Heart left ventricle (tissue), 13 donors: ENCODE measurements around the gene KCNK18.

ENCODE experiments used
- CTCF ChIP-seq, 12 donors: fragments of 200-600 bp; sonication (generic) in 4 of 12; IDR thresholded peaks; one replicate each; pipeline versions ENCODE4 v1.5.0 to v1.8.0; 2018 to 2022; ENCODE audit warnings: antibody characterized with exemption in 12 of 12, mild to moderate bottlenecking in 5 of 12
- POLR2A ChIP-seq, 2 donors: fragments of 450-650 bp; IDR thresholded peaks; one replicate each; pipeline ENCODE4 v1.6.1; 2017; ENCODE audit warnings: antibody characterized with exemption in 2 of 2, mild to moderate bottlenecking in 2 of 2, moderate library complexity in 2 of 2
- donor health status: ischemic (EF 13 %, LVEDD 7.1; RV severe dilation, severe dysfunction).
- donor health status: DM: no; HTN: yes; CAD: no.
- donor health status: DM: no; HTN: no; CAD: no.
- donor health status: ischemic (EF 25% LVEDD 6.9; RV normal size, moderate dysfunction).
- donor health status: ischemic (EF 25% LVEDD 5.7; RV mildly dilated, moderate dysfunction).
- donor health status: ischemic (EF 35%, LVEDD 5.7; RV mildly dilated, moderate dysfunction).
- donor health status: nonischemic (EF 11% LVEDD 7.7; RV severe dilation, severe dysfunction).
- donor health status: DM: yes; HTN: yes; CAD: no.
- donor health status: PGD.
- donor health status: ischemic (EF 29% LVEDD 5.4; RV normal size, mild dysfunction).
- donor health status: nonischemic (EF 23%, LVEDD 6.1; RV moderate dilation, normal function).

- TF ChIP-seq CTCF (IDR thresholded peaks at IDR 0.05): no peak
- TF ChIP-seq POLR2A (IDR thresholded peaks at IDR 0.05): no peak
These were observed 29.9 kb upstream of the KCNK18 start for GRCh38 chr10:117167346-117167788.
